Loucy (cell line): ENCODE measurements around the gene COL6A2.

Experiments
- CTCF ChIP-seq: fragments of 200-600 bp; sonication (generic); conservative IDR thresholded peaks from 2 replicates; pipeline ENCODE4 v1.5.1; 2014; ENCODE audit warnings: mild to moderate bottlenecking, antibody characterized with exemption, low read length
- EZH2phosphoT487 ChIP-seq: fragments of 200-600 bp; IDR thresholded peaks from 2 replicates; pipeline ENCODE4 v1.6.1; 2018; ENCODE audit warnings: antibody characterized with exemption, mild to moderate bottlenecking, moderate library complexity, borderline replicate concordance

- TF ChIP-seq EZH2phosphoT487 (no peak), CTCF (no peak)
These were observed 26.4 kb downstream of the COL6A2 start for GRCh38 chr21:46124083-46124925.
